Measurements from ENCODE around the gene PLEKHH3.
A peak's percentile ranks its signal among the peaks of the same experiment; 100 is the strongest.

PLEKHH3 gene

DNA sequence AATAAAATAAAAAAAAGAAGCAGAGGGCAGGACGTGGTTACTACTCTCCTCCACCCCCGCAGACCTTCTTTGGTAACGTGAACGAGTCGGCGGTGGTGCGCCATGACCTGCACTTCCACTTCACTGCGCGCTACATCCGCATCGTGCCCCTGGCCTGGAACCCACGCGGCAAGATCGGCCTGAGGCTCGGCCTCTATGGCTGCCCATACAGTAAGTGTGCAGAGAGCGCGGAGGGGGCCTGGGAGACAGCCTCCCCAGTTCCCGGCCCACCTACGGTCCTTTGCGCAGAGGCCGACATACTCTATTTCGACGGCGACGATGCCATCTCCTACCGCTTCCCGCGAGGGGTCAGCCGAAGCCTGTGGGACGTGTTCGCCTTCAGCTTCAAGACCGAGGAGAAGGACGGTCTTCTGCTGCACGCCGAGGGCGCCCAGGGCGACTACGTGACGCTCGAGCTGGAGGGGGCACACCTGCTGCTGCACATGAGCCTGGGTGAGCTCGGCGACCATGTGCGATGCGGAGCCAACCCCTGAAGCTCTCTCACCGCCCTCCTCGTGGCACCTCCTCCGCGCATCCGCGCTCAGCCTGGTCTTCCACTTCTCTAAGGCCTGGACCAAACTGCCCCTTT, 8.2 kb upstream of the PLEKHH3 start:
- no peak for DNase-seq

GRCh38 chr17:42683407-42684034, 6.7 kb upstream of the PLEKHH3 start:
- peak; percentile 36 for DNase-seq

GRCh38 chr17:42682722-42683403, 6.1 kb upstream of the PLEKHH3 start:
- peak; percentile 49 for DNase-seq

DNA sequence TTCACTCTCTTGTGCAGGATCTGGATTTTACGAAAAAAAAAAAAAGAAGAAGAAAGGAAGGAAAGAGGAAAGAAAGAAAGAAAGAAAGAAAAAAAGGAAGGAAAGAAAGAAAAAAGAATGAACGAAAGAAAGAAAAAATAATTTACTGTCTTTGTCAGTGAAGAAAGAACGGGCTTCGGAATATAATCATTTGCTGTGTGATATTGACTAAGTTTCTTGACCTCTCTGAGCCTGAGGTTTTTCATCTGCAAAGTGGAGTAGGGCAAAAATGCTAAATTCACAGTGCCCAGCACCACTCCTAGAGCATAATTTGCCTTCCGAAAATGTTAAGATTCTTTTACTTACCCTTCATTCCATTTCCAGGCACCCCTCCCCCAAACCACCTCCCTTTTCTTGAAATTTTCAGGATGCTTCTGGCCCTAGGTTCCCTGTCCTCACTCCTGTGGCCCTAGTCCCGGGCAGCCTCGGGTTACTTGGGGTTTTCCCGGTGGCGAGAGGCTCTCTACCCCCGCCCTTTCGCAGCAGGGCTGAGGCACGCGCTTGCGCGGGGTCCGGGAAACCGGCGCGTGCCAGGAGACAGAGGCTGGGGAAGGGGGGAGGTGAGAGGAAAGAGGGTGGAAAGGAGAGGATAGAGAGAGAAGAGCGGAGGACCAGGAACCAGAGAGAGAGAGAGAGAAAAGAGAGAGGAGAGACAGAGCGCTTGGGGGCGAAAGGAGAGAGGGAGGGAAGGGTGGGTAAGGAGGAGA, 5.4 kb upstream of the PLEKHH3 start, which contains the start of gene CNTNAP1:
Gene CNTNAP1 (plus strand): TSS at position 556 of the 746 bp plus-strand sequence. CDS start 299 bp downstream, outside the sequence.
- peak; percentile 43 for DNase-seq

- DNase-seq, result no peak
Observed at GRCh38 chr17:42680331-42680808, 3.6 kb upstream of the PLEKHH3 start.

GRCh38 chr17:42679492-42680330, 2.9 kb upstream of the PLEKHH3 start:
- peak; percentile 80 for DNase-seq

DNA sequence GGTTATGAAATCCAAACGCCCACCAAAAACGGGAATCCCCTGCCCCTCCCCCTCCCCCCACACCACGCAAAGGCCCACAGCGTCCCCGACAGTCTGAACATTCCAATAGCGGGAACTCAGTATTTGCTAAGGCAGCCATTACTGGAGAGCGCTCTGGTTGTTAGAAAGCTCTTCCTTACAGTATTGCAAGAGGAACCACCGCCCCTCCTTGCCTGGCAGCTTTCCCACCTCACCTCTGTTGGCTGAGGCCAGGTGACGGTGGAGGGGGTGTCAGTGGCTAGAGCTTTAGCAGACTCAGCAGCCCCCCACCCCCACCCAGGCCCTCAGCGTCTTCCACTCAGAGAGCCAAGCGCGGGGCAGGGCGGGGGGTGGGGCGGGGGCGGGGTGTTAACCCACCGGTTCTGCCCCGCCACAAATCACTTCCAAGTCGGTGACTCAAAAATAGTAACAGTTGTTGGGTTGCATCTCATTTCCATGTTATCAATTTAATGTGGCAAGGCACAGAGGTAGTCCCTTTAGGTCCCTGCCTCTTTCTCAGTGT, 2.2 kb upstream of the PLEKHH3 start:
- peak; percentile 59 for DNase-seq

GRCh38 chr17:42677921-42678781, 1.4 kb upstream of the PLEKHH3 start:
- DNase-seq, result peak; percentile 87

DNA sequence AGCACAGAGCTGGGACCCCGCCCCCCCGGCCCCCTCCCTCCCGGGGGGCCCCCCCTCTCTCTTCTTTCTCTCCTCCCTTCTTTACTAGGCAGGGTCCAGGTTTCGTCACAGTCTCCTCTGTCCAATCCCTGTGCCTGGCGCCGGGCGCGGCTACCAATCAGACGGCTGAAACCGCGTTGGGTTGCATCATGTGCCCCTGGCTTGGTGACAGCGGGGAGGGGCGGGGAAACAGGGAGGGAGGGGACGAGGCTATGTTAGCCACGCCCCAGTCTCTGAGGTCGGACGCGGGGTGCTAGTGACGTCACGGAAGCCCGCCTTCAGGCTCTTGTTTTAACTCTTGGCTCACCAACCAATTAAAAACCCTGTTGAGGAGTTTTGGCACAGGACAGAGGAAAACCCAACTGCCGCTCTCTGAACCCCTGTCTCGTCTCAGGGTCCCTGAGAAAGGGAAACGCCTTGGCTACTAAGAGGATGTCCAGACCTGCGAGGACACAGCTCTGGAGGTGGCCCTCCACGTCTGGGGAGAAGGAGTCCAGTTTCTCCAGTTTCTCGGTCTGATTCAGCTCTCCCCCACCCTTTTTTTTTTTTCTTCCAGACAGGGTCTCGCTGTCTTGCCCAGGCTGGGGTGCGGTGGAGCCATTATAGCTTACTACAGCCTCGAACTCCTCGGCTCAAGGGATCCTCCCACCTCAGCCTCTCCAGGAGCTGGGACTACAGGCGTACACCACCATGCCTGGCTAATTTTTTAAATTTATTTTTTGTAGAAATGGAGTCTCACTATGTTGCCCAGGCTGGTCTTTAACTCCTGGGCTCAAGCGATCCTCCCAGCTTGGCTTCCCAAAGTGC, 441 bp upstream of the PLEKHH3 start:
- DNase-seq, result peak; percentile 99

DNA sequence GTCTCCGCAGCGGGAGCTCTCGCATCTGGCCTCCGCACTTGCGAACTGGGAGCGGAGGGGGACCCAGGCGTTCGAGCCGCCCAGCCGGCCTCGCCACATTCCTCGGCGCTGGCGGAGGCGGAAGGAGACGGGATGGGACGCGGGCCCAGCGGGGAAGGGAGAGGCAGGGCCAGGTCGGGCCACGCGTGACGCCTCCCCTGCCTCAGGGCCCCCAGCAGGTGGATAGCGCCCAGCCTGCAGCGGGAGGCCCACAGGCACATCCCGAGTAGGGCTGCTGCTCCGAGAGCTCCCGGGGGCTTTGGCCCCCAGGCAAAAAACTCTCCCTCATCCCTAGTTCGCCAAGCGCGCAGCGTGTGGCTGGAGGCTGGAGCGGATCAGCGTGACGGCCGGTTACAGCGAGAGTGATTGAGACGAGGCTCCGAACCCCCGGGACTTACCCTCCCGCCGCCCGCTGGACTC, 800 bp downstream of the PLEKHH3 start:
- no peak for DNase-seq

GRCh38 chr17:42675348-42675964, 1.3 kb downstream of the PLEKHH3 start:
- DNase-seq, result no peak

DNA sequence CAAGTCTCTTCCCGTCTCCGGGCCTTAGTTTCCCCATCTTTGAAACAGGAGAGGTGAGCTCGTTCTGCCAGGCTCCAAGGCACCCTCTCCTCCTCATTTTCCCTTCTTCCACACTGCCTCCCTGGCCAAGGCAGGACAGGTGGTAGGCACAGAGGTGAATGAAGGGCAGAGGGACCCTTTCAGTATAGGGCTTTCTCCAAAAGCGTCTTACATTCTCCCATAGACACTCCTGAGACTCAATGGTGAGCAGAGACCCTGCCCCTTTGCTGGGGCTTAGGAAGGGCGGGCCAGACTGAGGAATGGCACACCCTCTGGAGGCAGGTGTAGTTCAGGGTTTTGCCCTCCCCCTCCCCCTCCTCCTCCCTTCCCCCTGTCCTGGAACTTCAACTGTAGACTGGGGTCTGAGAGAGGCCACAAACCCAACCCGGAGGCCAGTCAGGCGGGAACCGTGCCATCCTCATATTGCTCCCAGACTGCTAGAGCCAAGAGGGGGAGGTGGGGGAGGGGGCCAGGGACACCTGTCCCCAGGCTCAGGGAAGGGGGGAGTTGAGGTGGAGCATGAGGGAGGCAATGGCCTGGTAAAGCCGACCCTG, 1.9 kb downstream of the PLEKHH3 start:
- no peak for DNase-seq

- peak; percentile 58 for DNase-seq
Observed at GRCh38 chr17:42673885-42674754, 2.7 kb downstream of the PLEKHH3 start.

DNA sequence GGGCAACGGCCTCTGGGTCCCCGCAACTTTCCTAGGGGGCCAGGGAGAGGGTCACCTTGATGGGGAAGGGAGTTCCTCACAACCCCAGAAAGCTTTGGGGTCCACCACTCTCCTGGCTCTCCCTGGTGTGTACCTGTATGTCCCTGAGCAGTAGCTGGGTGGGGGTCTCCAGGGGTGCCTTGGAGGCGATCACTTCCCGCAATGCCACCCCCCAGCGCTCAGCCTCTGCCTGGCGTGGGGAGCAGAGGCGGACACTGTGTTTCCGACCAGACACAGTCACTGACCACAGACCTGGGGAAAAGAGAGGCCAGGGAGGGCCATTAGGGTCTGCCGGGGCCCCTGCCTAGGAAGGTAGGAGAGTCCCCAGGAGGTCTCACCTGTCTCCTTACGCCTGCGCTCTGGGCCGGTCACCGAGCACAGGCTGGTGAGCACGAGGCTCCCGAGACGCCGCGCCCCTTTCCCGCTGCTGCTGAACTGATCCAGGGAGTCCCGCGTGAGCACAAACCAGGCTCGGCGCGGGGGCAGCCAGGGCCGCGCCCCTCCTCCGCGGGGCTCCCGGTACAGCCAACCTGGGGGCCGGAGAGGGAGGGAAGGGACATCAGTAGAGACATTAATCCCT, 3.4 kb downstream of the PLEKHH3 start:
- no peak for DNase-seq

GRCh38 chr17:42672038-42672437, 4.8 kb downstream of the PLEKHH3 start:
- DNase-seq, result no peak

DNA sequence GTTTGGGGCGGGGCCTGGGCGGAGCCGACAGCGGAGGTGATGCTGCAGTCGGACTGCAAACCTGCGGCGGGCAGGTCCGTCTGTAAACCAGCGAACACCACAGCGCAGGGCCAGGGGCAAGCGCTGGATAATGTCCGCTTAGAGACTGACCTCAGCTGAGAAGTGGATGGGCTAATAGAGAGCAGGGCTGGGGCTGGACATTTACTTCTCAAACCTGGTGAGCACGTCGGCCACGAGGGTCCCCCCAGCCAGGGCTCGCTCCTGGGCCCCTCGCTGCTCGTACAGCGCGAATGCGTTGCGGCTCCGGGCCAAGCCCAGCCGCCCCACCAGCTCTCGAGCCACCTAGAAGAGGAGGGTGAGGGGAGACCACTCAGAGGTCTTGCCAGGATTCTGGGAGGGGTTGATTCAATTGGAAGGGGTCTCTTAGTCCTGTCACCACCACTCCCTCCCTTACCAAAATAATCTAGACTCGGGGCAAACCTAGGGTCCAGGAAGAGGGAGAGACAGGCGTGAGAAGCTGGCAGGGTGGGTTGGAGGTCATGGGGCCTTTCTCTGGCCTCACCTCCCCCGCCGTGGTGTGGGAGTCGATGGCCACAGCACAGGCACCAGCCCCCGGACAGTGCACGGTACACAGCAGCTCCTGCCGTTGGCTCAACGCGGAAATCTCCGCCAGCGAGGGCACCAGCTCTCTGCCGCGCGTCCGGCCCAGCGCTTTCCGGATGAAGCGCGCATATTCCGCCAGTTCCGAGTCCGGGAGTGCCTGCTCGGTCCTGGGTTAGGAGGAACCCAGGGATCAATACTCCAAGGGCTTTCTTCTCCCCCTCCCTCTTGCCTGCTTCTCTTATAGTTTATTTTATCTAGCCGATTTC, 5.8 kb downstream of the PLEKHH3 start:
- no peak for DNase-seq
